ENCODE data around the gene KRT80.

- TF ChIP-seq CTCF (IDR thresholded peaks at IDR 0.05) (no peak), ZFX (IDR thresholded peaks at IDR 0.05; ENCODE audit: borderline replicate concordance) (no peak)
These were observed 52.7 kb downstream of the KRT80 start for GRCh38 chr12:52139147-52139546.

All from 22Rv1 (cell line).